Measurements from ENCODE around the gene SEC61B. TPM values are rescaled to one million over a fixed set of nuclear protein-coding genes. Genes with fewer than 3 reads are reported as not detected.

The SEC61B gene
- total RNA-seq, 1 experiment from 2014 or later = 125 TPM

DNA sequence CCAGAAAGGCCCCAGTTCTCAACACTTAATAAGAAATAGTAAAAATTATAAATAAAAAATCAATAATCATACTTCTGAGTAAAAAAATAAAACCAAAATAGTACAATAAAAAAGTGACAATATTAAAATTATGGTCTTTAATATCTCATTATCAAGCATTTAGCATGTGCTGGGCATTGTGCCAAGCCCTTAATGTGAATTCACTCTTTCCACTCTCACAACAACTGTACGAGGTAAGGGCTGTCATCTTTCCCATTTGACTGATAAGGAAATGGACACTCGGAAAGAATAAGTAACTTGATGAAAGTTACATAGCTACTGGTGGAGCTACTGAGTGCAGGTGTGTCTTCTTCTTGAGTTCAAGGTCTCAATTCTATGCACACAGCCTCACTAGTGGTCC, 43.6 kb downstream of the SEC61B start:
- RAD21 ChIA-PET (ENCODE audit: low non-redundant PET in 1 of 2, low total read pairs in 2 of 2, uncharacterized antibody in 2 of 2, unreplicated experiment in 2 of 2) = no interaction called here
- TF ChIP-seq TCF7L2 (IDR thresholded peaks at IDR 0.05; ENCODE audit: borderline replicate concordance, extremely low read depth, insufficient read depth, insufficient read length) (no peak), ZFX (IDR thresholded peaks at IDR 0.05) (no peak), CBX3 (IDR thresholded peaks at IDR 0.05; ENCODE audit: low read depth) (no peak), POLR2AphosphoS5 (IDR thresholded peaks at IDR 0.05; ENCODE audit: low read depth, low read length) (no peak), REST (IDR thresholded peaks at IDR 0.05; ENCODE audit: low read depth) (no peak), SP1 (IDR thresholded peaks at IDR 0.05; ENCODE audit: low read depth) (no peak), ATF3 (IDR thresholded peaks at IDR 0.05) (no peak), CTCF (IDR thresholded peaks at IDR 0.05 in 2 of 3, conservative IDR thresholded peaks at IDR 0.05 in 1 of 3; ENCODE audit: borderline replicate concordance in 1 of 3, insufficient read depth in 1 of 3, low read depth in 2 of 3, low read length in 2 of 3) (no peak), ZNF274 (IDR thresholded peaks at IDR 0.05; ENCODE audit: low read depth, low read length) (no peak), RAD21 (IDR thresholded peaks at IDR 0.05; ENCODE audit: low read depth) (no peak), YY1 (IDR thresholded peaks at IDR 0.05; ENCODE audit: extremely low read depth, insufficient replicate concordance, low read depth, low read length) (no peak), POLR2A (IDR thresholded peaks at IDR 0.05; ENCODE audit: borderline replicate concordance, extremely low read depth, insufficient read depth, insufficient read length) (no peak), JUND (IDR thresholded peaks at IDR 0.05) (no peak), CEBPB (IDR thresholded peaks at IDR 0.05; ENCODE audit: low read depth) (no peak)
- TF ChIP-seq, protein P1, sequence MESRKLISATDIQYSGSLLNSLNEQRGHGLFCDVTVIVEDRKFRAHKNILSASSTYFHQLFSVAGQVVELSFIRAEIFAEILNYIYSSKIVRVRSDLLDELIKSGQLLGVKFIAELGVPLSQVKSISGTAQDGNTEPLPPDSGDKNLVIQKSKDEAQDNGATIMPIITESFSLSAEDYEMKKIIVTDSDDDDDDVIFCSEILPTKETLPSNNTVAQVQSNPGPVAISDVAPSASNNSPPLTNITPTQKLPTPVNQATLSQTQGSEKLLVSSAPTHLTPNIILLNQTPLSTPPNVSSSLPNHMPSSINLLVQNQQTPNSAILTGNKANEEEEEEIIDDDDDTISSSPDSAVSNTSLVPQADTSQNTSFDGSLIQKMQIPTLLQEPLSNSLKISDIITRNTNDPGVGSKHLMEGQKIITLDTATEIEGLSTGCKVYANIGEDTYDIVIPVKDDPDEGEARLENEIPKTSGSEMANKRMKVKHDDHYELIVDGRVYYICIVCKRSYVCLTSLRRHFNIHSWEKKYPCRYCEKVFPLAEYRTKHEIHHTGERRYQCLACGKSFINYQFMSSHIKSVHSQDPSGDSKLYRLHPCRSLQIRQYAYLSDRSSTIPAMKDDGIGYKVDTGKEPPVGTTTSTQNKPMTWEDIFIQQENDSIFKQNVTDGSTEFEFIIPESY (IDR thresholded peaks at IDR 0.05; ENCODE audit: extremely low read depth, insufficient replicate concordance, low read length) = no peak
- TF ChIP-seq, protein P2, sequence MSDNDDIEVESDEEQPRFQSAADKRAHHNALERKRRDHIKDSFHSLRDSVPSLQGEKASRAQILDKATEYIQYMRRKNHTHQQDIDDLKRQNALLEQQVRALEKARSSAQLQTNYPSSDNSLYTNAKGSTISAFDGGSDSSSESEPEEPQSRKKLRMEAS (IDR thresholded peaks at IDR 0.05) = no peak
- H3K9me3 ChIP-seq (ENCODE audit: control insufficient read depth in 1 of 2, insufficient read depth in 1 of 2, low read depth in 1 of 2, low read length in 2 of 2) = no peaks in the 10 kb centered on the region
- no peaks in the 10 kb centered on the region for H3K27me3 ChIP-seq (ENCODE audit: insufficient read depth, low read length)
- H3K9ac ChIP-seq (ENCODE audit: low read length) = no peak overlapping the region
- no peaks in the 10 kb centered on the region for H3K9me2 ChIP-seq (ENCODE audit: insufficient read depth)
- DNase-seq (ENCODE audit: low read depth, low spot score) (no peak), ATAC-seq (no peak)
- BruUV-seq (replicated peaks) = no TSS peak
- H3K27ac ChIP-seq (ENCODE audit: low read depth, low read length) = no peak overlapping the region
- H3K4me3 ChIP-seq (replicated peaks in 1 of 2; ENCODE audit: low read depth in 1 of 2, low read length in 2 of 2) = no peak overlapping the region
- intact Hi-C loops (cut with micrococcal nuclease) = loop anchor here (1.0 to 10.0 kb wide), 5 partner anchors 539 to 1329 kb away; no protein-coding TSS in a partner anchor
- CTCF ChIA-PET = interaction anchor here (1.7 kb wide), 1 partner anchor 747 kb away, joined by 4 read pairs; no protein-coding TSS in a partner anchor
- POLR2A ChIA-PET = no interaction called here
- H2AFZ ChIP-seq (ENCODE audit: low read depth, low read length, poor library complexity, severe bottlenecking) = peak overlapping the region; percentile 95
- no peaks in the 10 kb centered on the region for H4K20me1 ChIP-seq (ENCODE audit: insufficient read depth)
- no peaks in the 10 kb centered on the region for H3K36me3 ChIP-seq (ENCODE audit: control insufficient read depth in 1 of 2, insufficient read depth in 2 of 2, low read length in 2 of 2)
- no peaks in the 10 kb centered on the region for H3K79me2 ChIP-seq (ENCODE audit: insufficient read depth, low read length)
- H3K4me2 ChIP-seq (ENCODE audit: low read length) = no peak overlapping the region
- peaks cover 0 to 15% of the 10 kb centered on the region in 2 experiments; a peak in 2 of 4 replicates for H3K4me1 ChIP-seq (ENCODE audit: control insufficient read depth in 1 of 2, insufficient read depth in 2 of 2, low read length in 2 of 2)
